HG03095 (cell line): ENCODE data around the gene ISG20.
A peak's percentile ranks its signal among the peaks of the same experiment; 100 is the strongest.
"Not testable (repeated sequence)": the region's sequence is repeated elsewhere in the genome, so short reads cannot be mapped to it uniquely, and the experiment has no call there.

Source experiments
- ATAC-seq: cut with Tn5 transposase; IDR thresholded peaks from one replicate; pipeline ENCODE4 v1.9.1; 2021; ENCODE audit warnings: moderate library complexity; ENCODE audit not compliant: unreplicated experiment

The ISG20 gene

GRCh38 chr15:88635318-88635717, 3.5 kb upstream of the ISG20 start:
- ATAC-seq = peak; percentile 40

DNA sequence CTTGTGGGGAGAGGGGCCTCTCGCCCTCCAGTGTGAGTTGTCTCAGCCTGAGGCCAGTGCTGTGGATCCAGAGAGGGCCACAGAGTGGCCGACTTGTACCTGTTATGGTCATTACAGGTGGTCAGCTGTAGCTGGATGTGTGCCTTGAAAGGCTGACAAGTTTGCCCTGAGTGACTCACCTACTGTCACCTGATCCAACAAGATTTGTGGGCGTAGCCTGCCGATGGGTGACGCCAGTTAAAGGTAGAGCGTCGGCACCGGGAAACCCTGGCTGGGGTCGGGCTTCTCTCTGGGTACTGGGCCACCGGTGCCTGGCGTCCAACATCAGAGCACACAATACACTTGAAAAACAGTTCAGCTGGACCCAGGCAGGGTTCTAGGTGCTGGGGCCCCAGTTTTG, 2.8 kb upstream of the ISG20 start:
- no peak for ATAC-seq

GRCh38 chr15:88636654-88637053, 2.2 kb upstream of the ISG20 start:
- ATAC-seq = no peak

- no peak for ATAC-seq
Measured at GRCh38 chr15:88637436-88637835, 1.4 kb upstream of the ISG20 start.

GRCh38 chr15:88637841-88638625, 783 bp upstream of the ISG20 start:
- ATAC-seq = no peak

- ATAC-seq = no peak
Measured at GRCh38 chr15:88641959-88642452, 3.2 kb downstream of the ISG20 start.

DNA sequence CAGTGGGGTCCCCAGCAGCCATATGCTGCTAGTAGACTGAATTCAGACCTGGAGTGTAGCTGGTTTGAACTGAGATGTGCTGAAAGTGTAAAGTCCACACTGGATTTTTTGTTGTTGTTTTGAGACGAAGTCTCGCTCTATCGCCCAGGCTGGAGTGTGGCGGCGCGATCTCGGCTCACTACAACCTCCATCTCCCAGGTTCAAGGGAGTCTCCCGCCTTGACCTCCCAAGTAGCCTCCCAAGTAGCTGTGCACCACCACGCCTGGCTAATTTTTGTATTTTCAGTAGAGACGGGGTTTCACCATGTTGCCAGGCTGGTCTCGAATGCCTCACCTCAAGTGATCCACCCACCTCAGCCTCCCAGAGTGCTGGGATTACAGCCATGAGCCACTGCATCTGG, 3.7 kb downstream of the ISG20 start:
- ATAC-seq = not testable (repeated sequence)

DNA sequence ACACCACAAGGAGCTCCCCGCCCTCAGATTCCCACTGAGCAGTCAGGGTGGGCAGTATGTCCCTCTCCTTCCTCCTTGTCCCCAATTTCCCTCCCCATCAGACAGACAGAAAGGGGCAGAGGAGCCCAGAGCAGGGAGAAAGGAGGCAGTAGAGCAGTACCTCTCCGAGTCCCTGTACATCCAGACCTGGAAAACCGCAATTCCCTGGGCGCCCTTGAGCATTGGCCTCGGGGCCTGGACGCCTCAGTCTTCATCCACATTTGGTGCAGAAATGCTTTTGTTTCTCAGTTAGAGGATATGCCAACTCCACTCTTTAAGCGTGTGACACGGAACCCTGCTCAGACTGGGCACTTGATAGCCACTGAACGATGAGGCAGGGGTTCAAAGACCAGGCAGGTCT, 5.9 kb downstream of the ISG20 start:
- ATAC-seq = no peak

DNA sequence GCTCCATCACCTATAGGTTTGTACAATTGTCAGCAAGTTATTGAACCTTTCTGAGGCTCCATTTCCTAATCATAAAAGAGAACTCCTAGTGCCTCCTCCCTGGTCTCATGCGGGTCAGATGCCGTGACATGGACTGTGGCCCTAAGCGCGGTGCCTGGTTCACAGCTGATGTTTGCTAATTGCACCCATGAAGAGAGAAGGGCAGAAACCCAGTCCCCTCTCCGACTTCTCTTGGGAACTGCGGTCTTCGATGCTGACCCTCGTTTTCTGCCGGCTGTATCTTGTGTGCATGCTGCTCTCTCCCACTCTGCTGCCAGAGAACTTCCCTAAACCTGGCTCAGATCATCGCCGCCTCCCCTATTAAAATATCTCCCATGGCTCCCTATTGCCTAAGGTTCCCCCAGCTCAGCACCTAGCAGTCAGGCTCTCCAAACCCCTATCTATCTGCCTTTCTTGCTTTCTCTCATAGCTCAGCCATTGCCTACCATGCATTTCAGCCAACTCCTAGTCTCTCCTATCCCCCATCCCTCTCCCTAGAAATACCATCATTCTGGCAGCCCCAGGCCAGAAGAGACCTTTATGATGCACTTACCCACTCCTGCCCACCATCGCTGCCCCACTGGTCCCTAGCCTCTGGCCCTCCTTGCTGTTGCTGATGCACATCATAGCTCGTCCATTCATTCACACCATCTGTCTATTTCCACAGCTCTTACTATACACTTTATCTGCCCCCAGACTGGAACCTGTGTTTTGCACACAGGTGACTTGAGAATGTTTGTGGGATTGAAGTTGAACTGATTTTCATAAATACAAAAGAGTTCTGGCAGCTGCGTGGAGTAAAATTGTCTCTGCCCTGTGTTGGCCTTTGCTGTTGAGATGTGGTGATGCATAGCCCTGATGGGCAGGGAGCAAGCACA, 6.6 kb downstream of the ISG20 start:
- no peak for ATAC-seq

DNA sequence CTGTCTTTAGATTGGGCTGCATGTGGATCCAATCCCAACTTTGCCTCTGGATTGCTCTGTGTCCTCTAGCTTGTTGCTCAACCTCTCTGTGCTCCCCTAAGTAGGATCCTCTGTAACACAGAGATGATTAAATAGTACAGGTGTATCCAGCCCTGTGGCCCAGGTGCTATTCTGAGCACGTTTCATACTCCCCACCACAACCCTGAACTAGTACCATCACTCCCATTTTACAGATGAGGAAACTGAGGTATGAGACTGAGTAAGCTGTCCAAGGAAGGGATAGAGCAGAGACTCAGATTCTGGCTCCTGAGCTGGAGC, 7.2 kb downstream of the ISG20 start:
- ATAC-seq = no peak

DNA sequence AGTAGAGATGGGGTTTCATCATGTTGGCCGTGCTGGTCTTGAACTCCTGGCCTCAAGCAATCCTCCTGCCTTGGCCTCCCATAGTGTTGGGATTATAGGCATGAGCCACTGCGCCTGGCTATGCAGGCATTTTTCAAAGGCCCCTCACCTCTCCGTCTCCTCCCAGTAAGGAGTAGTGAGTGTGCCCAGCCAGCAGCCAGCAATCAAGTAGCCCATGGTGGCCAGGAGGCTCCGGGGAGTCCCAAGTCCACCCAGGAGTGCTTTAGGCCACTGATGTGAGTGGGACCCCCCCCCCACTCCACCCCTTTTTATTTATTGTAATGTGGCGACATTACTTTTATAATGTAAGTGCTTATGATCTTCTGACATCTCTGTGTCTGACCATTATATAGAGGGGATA, 8.1 kb downstream of the ISG20 start:
- ATAC-seq = no peak

DNA sequence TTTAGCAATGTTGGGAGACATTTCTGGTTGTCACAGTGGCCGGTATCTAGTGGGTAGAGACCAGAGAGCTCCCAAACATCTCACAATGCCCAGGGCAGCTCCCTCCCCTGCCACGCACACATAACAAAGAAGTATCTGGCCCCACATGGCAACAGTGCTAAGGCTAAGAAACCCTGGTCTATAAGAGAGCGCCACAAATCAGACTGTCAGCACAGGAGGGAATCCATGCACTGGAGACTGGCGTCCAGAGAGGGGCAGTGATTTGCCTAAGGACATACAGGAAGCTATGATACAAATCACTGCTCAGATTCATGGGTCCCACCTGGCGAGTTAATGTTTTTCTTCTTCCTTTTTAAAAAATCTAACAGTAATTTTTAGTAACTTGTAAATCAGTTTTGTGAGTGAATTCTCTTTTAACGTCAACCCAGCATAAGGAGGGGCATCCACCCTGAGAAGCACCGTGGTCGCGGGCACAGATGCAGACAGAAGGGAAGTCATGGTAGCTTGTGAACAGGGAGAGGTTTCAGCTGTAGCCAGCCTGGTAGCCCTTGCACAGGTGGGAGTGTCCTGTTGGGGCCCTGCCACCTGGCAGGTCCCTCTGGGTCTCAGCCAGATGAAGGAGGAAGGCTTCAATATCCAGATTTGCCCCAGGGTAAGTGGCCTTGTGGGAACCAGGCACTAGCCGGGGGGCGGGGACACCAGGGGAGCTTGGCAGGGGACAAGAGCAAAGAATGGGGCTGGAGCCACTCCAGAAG, 8.7 kb downstream of the ISG20 start:
- no peak for ATAC-seq

- no peak for ATAC-seq
Measured at GRCh38 chr15:88648357-88649214, 9.8 kb downstream of the ISG20 start.

- no peak for ATAC-seq
Measured at GRCh38 chr15:88649286-88649733, 10.5 kb downstream of the ISG20 start.

DNA sequence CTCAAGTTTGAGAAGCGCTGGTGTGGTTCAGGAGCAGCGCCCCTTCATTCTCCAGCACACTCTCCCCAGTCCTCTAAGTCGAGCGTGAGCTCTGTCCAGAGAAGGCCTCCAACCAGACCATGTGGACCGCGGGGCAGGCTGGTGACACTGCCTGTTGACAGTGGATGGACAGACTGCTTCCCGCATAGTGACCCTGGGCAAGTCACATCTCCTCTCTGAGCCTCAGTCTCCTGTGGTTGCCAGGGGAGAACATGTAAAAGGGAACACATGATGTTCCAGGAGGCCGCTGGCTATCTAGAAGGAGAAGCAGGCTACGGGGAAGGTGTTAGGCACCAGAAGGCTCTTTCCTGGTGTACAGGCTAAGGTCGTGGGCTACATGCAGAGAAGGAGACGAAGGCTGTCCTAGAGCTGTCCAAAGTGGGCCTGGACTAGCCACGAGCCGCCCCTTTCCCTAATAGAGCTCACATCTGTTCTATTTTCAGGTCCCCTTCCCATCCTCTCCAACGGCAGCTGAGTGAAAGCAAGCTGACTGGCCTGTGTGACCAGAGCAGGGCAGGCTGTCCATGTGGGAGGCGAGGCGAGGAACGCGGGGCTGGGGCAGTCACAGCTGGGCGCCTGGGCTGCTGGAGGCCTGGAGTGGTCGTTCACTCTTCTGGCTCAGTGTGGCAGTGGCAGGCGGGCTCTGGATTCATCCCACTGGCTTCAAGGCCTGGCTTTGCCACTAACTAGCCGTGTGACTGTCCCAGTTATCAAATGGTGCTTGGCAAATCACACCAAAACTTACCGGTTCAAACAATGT, 11.1 kb downstream of the ISG20 start:
- ATAC-seq = no peak

- ATAC-seq = no peak
Measured at GRCh38 chr15:88650556-88650955, 11.7 kb downstream of the ISG20 start.

- no peak for ATAC-seq
Measured at GRCh38 chr15:88651136-88651732, 12.4 kb downstream of the ISG20 start.

- no peak for ATAC-seq
Measured at GRCh38 chr15:88651971-88652370, 13.2 kb downstream of the ISG20 start.
